Osteocyte (in vitro differentiated cells): ENCODE results near the gene ZNF862. TPM values are rescaled to one million over a fixed set of nuclear protein-coding genes. Genes with fewer than 3 reads are reported as not detected.

ENCODE experiments used
- DNase-seq: peaks from one replicate; pipeline ENCODE4 v3.0.0; 2021; ENCODE audit warnings: mixed read lengths; ENCODE audit not compliant: unreplicated experiment; ENCODE audit errors: extremely low spot score
- H3K27ac Mint-ChIP-seq: one replicate; pipeline ENCODE4 v1.8.0; 2021; ENCODE audit warnings: mild to moderate bottlenecking, mixed read lengths; ENCODE audit not compliant: unreplicated experiment
- H3K27me3 Mint-ChIP-seq: one replicate; pipeline ENCODE4 v1.8.0; 2021; ENCODE audit warnings: mixed read lengths; ENCODE audit not compliant: unreplicated experiment
- H3K36me3 Mint-ChIP-seq: one replicate; pipeline ENCODE4 v1.8.0; 2021; ENCODE audit warnings: mixed read lengths; ENCODE audit not compliant: unreplicated experiment
- H3K4me1 Mint-ChIP-seq: one replicate; pipeline ENCODE4 v1.8.0; 2021; ENCODE audit warnings: mixed read lengths; ENCODE audit not compliant: unreplicated experiment
- H3K4me3 Mint-ChIP-seq: one replicate; pipeline ENCODE4 v1.8.0; 2021; ENCODE audit warnings: mild to moderate bottlenecking, moderate library complexity, mixed read lengths; ENCODE audit not compliant: unreplicated experiment
- H3K9me3 Mint-ChIP-seq: one replicate; pipeline ENCODE4 v1.8.0; 2021; ENCODE audit warnings: mixed read lengths; ENCODE audit not compliant: unreplicated experiment
- total RNA-seq: library from RNA; stranded (reverse); gene quantifications from 2 replicates; pipeline ENCODE4 v1.2.1, GENCODE V29; 2021
- TF ChIP-seq, protein P1 (sequence below): fragments of 200-600 bp; sonication (generic); IDR thresholded peaks from 2 replicates; pipeline ENCODE4 v1.5.0; 2021; ENCODE audit warnings: antibody characterized with exemption, mild to moderate bottlenecking, moderate library complexity

ZNF862 gene
- total RNA-seq, 1 donor from 2014 or later = 25.3 TPM

DNA sequence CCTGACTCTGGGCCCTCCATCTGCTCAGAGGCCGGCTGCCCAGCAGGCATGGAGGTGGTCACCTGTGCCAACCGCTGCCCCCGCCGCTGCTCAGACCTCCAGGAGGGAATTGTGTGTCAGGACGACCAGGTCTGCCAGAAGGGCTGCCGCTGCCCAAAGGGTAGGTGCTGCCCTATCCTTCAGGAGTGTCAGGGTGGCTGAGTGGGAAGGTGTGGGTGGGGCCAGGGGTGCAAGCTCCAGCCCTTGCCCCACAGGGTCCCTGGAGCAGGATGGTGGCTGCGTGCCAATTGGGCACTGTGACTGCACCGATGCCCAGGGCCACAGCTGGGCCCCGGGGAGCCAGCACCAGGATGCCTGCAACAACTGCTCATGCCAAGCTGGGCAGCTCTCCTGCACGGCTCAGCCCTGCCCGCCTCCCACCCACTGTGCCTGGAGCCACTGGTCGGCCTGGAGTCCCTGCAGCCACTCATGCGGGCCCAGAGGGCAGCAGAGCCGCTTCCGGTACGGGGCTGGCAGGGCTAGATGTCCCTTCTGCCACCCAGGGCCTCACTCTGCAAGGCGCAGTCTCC, 17.5 kb upstream of the ZNF862 start:
- Mint-ChIP-seq H3K9me3 (no peaks in the 10 kb centered on the region), H3K36me3 (no peaks in the 10 kb centered on the region), H3K27ac (no peak overlapping the region), H3K4me1 (no peaks in the 10 kb centered on the region), H3K4me3 (no peak overlapping the region), H3K27me3 (no peaks in the 10 kb centered on the region)
- TF ChIP-seq, protein P1, sequence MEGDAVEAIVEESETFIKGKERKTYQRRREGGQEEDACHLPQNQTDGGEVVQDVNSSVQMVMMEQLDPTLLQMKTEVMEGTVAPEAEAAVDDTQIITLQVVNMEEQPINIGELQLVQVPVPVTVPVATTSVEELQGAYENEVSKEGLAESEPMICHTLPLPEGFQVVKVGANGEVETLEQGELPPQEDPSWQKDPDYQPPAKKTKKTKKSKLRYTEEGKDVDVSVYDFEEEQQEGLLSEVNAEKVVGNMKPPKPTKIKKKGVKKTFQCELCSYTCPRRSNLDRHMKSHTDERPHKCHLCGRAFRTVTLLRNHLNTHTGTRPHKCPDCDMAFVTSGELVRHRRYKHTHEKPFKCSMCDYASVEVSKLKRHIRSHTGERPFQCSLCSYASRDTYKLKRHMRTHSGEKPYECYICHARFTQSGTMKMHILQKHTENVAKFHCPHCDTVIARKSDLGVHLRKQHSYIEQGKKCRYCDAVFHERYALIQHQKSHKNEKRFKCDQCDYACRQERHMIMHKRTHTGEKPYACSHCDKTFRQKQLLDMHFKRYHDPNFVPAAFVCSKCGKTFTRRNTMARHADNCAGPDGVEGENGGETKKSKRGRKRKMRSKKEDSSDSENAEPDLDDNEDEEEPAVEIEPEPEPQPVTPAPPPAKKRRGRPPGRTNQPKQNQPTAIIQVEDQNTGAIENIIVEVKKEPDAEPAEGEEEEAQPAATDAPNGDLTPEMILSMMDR = no peak
- no peak for DNase-seq

DNA sequence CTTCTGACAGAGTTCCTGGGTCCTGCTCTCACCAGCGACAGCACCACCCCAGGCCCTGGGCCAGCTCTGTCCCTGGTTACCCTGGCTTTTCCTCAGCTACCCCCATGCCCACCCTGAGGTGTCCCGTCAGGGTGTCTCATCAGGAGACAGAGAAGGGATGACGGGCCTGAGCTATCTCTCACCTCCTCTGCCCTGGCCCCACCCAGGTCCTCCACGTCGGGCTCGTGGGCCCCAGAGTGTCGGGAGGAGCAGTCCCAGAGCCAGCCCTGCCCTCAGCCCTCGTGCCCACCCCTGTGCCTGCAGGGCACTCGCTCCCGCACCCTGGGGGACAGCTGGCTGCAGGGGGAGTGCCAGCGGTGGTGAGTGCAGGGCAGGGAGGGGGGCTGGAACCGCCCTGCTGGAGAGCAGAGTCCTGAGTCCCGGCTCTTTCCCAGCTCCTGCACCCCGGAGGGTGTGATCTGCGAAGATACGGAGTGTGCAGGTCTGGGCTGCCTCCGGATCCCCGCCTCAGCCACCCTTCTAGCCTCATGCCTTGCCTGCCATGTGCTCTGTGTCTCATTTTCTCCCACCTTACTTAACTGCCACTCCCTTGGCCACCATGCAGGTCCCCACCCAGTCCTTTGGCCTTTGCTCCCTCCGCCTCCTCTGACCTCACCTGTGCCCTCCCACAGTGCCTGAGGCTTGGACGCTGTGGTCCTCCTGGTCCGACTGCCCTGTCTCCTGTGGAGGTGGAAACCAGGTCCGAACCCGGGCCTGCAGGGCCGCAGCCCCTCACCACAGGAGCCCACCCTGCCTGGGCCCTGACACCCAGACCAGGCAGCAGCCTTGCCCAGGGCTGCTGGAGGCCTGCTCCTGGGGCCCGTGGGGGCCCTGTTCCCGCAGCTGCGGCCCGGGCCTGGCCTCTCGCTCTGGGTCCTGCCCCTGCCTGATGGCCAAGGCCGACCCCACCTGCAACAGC, 16.7 kb upstream of the ZNF862 start:
- H3K4me1 Mint-ChIP-seq = no peaks in the 10 kb centered on the region
- TF ChIP-seq, protein P1 = no peak
- no peaks in the 10 kb centered on the region for H3K27me3 Mint-ChIP-seq
- no peak for DNase-seq
- no peak overlapping the region for H3K4me3 Mint-ChIP-seq
- no peaks in the 10 kb centered on the region for H3K9me3 Mint-ChIP-seq
- no peaks in the 10 kb centered on the region for H3K36me3 Mint-ChIP-seq
- no peak overlapping the region for H3K27ac Mint-ChIP-seq

DNA sequence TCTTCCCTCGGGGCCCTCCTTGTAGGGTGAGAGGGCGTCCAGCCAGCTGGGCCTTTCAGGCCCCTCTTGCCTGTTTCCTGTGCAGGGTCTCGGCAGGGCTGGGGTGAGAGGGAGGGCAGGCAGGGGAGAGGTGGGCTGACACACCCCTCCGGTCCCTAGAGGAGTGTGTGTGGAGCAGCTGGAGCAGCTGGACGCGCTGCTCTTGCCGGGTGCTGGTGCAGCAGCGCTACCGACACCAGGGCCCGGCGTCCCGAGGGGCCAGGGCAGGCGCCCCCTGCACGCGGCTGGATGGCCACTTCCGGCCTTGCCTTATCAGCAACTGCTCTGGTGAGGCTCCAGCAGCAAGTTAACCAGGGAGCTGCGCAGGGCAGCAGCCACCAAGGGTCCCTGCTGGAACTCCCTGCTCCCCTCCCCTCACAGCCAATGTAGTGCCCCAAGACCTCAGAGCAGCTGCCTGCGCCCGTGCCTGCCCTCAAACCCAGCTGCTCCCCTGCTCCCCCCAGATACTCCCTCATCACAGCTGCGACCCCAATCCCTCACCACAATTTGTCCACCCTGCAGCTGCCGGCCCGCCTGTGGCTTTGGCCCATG, 15.7 kb upstream of the ZNF862 start:
- no peak for DNase-seq
- Mint-ChIP-seq H3K4me1 (no peaks in the 10 kb centered on the region), H3K4me3 (no peak overlapping the region), H3K9me3 (no peaks in the 10 kb centered on the region), H3K27me3 (no peaks in the 10 kb centered on the region), H3K27ac (no peak overlapping the region), H3K36me3 (no peaks in the 10 kb centered on the region)
- TF ChIP-seq, protein P1 = no peak

DNA sequence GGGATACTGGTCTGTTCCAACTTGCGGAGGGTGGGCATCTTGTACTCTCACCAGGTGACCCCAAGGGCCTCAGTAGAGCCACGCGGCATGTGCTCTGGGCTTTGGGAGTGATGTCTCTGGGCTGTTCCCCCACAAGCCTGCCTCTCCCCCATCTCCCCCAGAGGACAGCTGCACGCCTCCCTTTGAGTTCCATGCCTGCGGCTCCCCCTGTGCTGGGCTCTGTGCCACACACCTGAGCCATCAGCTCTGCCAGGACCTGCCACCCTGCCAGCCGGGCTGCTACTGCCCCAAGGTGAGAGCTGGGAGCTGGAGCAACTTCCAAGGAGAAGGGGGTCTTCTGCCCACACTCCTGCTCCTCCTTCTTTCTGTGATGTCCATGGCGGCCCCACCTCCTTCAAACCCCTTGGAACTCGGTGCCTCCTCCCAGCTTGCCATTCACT, 15.0 kb upstream of the ZNF862 start:
- Mint-ChIP-seq H3K4me3 (no peak overlapping the region), H3K9me3 (no peaks in the 10 kb centered on the region), H3K27ac (no peak overlapping the region), H3K4me1 (no peaks in the 10 kb centered on the region), H3K36me3 (no peaks in the 10 kb centered on the region), H3K27me3 (peaks cover 3% of the 10 kb centered on the region)
- no peak for DNase-seq
- TF ChIP-seq, protein P1 = no peak
